ENCODE data around the gene SLCO1B3.

GRCh38 chr12:20883288-20883687, 72.8 kb downstream of the SLCO1B3 start:
- TF ChIP-seq, protein P1, sequence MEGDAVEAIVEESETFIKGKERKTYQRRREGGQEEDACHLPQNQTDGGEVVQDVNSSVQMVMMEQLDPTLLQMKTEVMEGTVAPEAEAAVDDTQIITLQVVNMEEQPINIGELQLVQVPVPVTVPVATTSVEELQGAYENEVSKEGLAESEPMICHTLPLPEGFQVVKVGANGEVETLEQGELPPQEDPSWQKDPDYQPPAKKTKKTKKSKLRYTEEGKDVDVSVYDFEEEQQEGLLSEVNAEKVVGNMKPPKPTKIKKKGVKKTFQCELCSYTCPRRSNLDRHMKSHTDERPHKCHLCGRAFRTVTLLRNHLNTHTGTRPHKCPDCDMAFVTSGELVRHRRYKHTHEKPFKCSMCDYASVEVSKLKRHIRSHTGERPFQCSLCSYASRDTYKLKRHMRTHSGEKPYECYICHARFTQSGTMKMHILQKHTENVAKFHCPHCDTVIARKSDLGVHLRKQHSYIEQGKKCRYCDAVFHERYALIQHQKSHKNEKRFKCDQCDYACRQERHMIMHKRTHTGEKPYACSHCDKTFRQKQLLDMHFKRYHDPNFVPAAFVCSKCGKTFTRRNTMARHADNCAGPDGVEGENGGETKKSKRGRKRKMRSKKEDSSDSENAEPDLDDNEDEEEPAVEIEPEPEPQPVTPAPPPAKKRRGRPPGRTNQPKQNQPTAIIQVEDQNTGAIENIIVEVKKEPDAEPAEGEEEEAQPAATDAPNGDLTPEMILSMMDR (IDR thresholded peaks at IDR 0.05; ENCODE audit: low read depth, low read length, missing input control): no peak
- TF ChIP-seq, protein P2, sequence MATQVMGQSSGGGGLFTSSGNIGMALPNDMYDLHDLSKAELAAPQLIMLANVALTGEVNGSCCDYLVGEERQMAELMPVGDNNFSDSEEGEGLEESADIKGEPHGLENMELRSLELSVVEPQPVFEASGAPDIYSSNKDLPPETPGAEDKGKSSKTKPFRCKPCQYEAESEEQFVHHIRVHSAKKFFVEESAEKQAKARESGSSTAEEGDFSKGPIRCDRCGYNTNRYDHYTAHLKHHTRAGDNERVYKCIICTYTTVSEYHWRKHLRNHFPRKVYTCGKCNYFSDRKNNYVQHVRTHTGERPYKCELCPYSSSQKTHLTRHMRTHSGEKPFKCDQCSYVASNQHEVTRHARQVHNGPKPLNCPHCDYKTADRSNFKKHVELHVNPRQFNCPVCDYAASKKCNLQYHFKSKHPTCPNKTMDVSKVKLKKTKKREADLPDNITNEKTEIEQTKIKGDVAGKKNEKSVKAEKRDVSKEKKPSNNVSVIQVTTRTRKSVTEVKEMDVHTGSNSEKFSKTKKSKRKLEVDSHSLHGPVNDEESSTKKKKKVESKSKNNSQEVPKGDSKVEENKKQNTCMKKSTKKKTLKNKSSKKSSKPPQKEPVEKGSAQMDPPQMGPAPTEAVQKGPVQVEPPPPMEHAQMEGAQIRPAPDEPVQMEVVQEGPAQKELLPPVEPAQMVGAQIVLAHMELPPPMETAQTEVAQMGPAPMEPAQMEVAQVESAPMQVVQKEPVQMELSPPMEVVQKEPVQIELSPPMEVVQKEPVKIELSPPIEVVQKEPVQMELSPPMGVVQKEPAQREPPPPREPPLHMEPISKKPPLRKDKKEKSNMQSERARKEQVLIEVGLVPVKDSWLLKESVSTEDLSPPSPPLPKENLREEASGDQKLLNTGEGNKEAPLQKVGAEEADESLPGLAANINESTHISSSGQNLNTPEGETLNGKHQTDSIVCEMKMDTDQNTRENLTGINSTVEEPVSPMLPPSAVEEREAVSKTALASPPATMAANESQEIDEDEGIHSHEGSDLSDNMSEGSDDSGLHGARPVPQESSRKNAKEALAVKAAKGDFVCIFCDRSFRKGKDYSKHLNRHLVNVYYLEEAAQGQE (IDR thresholded peaks at IDR 0.05): no peak
- TF ChIP-seq, protein P3, sequence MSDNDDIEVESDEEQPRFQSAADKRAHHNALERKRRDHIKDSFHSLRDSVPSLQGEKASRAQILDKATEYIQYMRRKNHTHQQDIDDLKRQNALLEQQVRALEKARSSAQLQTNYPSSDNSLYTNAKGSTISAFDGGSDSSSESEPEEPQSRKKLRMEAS (IDR thresholded peaks at IDR 0.05): no peak
- no peak for TF ChIP-seq EGR1 (IDR thresholded peaks at IDR 0.05; ENCODE audit: low read depth in 2 of 2)
- no peak for TF ChIP-seq JUND (IDR thresholded peaks at IDR 0.05)
- no peak for TF ChIP-seq GABPA (IDR thresholded peaks at IDR 0.05 in 1 of 2, conservative IDR thresholded peaks at IDR 0.05 in 1 of 2)
- no peak for TF ChIP-seq RAD21 (IDR thresholded peaks at IDR 0.05)
